Measurements from ENCODE around the gene NME7.
"Not testable (repeated sequence)": the region's sequence is repeated elsewhere in the genome, so short reads cannot be mapped to it uniquely, and the experiment has no call there.

The NME7 gene

GRCh38 chr1:169288011-169288414, 79.6 kb downstream of the NME7 start:
- peaks cover 5% of the 10 kb centered on the region for H3K27me3 ChIP-seq (ENCODE audit: insufficient read depth, low read length, poor library complexity, severe bottlenecking)
- H3K4me2 ChIP-seq (ENCODE audit: low read depth, low read length, poor library complexity, severe bottlenecking) = no peak overlapping the region
- H3K36me3 ChIP-seq (ENCODE audit: insufficient read depth, low read length) = peaks cover 8% of the 10 kb centered on the region; the same call in 1 of the 2 replicates
- no peaks in the 10 kb centered on the region for H4K20me1 ChIP-seq (ENCODE audit: insufficient read depth, low read length, poor library complexity, severe bottlenecking)
- 0 out of 2 replicates have a peak, but pooled peaks cover 3% of the 10 kb centered on the region for H3K9me3 ChIP-seq (ENCODE audit: insufficient read depth, low read depth, low read length)
- peaks cover 5% of the 10 kb centered on the region for H3K4me1 ChIP-seq (ENCODE audit: insufficient read depth, low read length, poor library complexity, severe bottlenecking)
- no peaks in the 10 kb centered on the region for H3K79me2 ChIP-seq (ENCODE audit: insufficient read depth, low read length)
- no peak overlapping the region for H3K9ac ChIP-seq (ENCODE audit: low read depth, low read length, poor library complexity, severe bottlenecking)
- H3K4me3 ChIP-seq (ENCODE audit: low read length, poor library complexity, severe bottlenecking) = no peak overlapping the region
- H3K9me2 ChIP-seq (replicated peaks; ENCODE audit: low read depth, low read length) = no peaks in the 10 kb centered on the region
- TF ChIP-seq EZH2phosphoT487 (IDR thresholded peaks at IDR 0.05; ENCODE audit: borderline replicate concordance) (no peak), CTCF (conservative IDR thresholded peaks at IDR 0.05; ENCODE audit: low read length) (no peak)
- no peaks in the 10 kb centered on the region for H3F3A ChIP-seq (ENCODE audit: low read depth)
- no peak overlapping the region for H2AFZ ChIP-seq (ENCODE audit: low read length)

GRCh38 chr1:169287280-169287679, 80.3 kb downstream of the NME7 start:
- no peak overlapping the region for H3K9ac ChIP-seq (ENCODE audit: low read depth, low read length, poor library complexity, severe bottlenecking)
- TF ChIP-seq EZH2phosphoT487 (IDR thresholded peaks at IDR 0.05; ENCODE audit: borderline replicate concordance) (no peak), CTCF (conservative IDR thresholded peaks at IDR 0.05; ENCODE audit: low read length) (no peak)

GRCh38 chr1:169281562-169281961, 86.0 kb downstream of the NME7 start:
- H3K9me3 ChIP-seq (ENCODE audit: insufficient read depth, low read depth, low read length); H3K4me2 ChIP-seq (ENCODE audit: low read depth, low read length, poor library complexity, severe bottlenecking); H3K9me2 ChIP-seq (replicated peaks; ENCODE audit: low read depth, low read length); H3K36me3 ChIP-seq (ENCODE audit: insufficient read depth, low read length); H3K9ac ChIP-seq (ENCODE audit: low read depth, low read length, poor library complexity, severe bottlenecking); H3K27me3 ChIP-seq (ENCODE audit: insufficient read depth, low read length, poor library complexity, severe bottlenecking); H4K20me1 ChIP-seq (ENCODE audit: insufficient read depth, low read length, poor library complexity, severe bottlenecking); H2AFZ ChIP-seq (ENCODE audit: low read length); H3K79me2 ChIP-seq (ENCODE audit: insufficient read depth, low read length); H3F3A ChIP-seq (ENCODE audit: low read depth); H3K4me3 ChIP-seq (ENCODE audit: low read length, poor library complexity, severe bottlenecking); H3K4me1 ChIP-seq (ENCODE audit: insufficient read depth, low read length, poor library complexity, severe bottlenecking): not testable (repeated sequence)

More at GRCh38 chr1:169287280-169287679, 80.3 kb downstream of the NME7 start:
- Histone ChIP-seq H3F3A (ENCODE audit: low read depth) (no peaks in the 10 kb centered on the region), H4K20me1 (ENCODE audit: insufficient read depth, low read length, poor library complexity, severe bottlenecking) (no peaks in the 10 kb centered on the region), H3K4me1 (ENCODE audit: insufficient read depth, low read length, poor library complexity, severe bottlenecking) (peaks cover 5% of the 10 kb centered on the region), H3K9me2 (replicated peaks; ENCODE audit: low read depth, low read length) (no peaks in the 10 kb centered on the region), H3K79me2 (ENCODE audit: insufficient read depth, low read length) (no peaks in the 10 kb centered on the region), H2AFZ (ENCODE audit: low read length) (no peak overlapping the region), H3K27me3 (ENCODE audit: insufficient read depth, low read length, poor library complexity, severe bottlenecking) (no peaks in the 10 kb centered on the region), H3K9me3 (ENCODE audit: insufficient read depth, low read depth, low read length) (0 out of 2 replicates have a peak, but pooled peaks cover 3% of the 10 kb centered on the region), H3K4me3 (ENCODE audit: low read length, poor library complexity, severe bottlenecking) (no peak overlapping the region), H3K4me2 (ENCODE audit: low read depth, low read length, poor library complexity, severe bottlenecking) (no peak overlapping the region), H3K36me3 (ENCODE audit: insufficient read depth, low read length) (peaks cover 8% of the 10 kb centered on the region; the same call in 1 of the 2 replicates)

- Histone ChIP-seq H3F3A (ENCODE audit: low read depth) (no peaks in the 10 kb centered on the region), H3K27me3 (ENCODE audit: insufficient read depth, low read length, poor library complexity, severe bottlenecking) (no peaks in the 10 kb centered on the region), H3K9me2 (replicated peaks; ENCODE audit: low read depth, low read length) (no peaks in the 10 kb centered on the region), H3K4me3 (ENCODE audit: low read length, poor library complexity, severe bottlenecking) (no peak overlapping the region), H2AFZ (ENCODE audit: low read length) (no peak overlapping the region), H4K20me1 (ENCODE audit: insufficient read depth, low read length, poor library complexity, severe bottlenecking) (no peaks in the 10 kb centered on the region), H3K36me3 (ENCODE audit: insufficient read depth, low read length) (no peaks in the 10 kb centered on the region), H3K9me3 (ENCODE audit: insufficient read depth, low read depth, low read length) (no peaks in the 10 kb centered on the region), H3K9ac (ENCODE audit: low read depth, low read length, poor library complexity, severe bottlenecking) (no peak overlapping the region), H3K4me1 (ENCODE audit: insufficient read depth, low read length, poor library complexity, severe bottlenecking) (no peaks in the 10 kb centered on the region), H3K4me2 (ENCODE audit: low read depth, low read length, poor library complexity, severe bottlenecking) (no peak overlapping the region), H3K79me2 (ENCODE audit: insufficient read depth, low read length) (no peaks in the 10 kb centered on the region)
- TF ChIP-seq CTCF (conservative IDR thresholded peaks at IDR 0.05; ENCODE audit: low read length) (no peak), EZH2phosphoT487 (IDR thresholded peaks at IDR 0.05; ENCODE audit: borderline replicate concordance) (no peak)
Measured at GRCh38 chr1:169271098-169271497, 96.5 kb downstream of the NME7 start.

All from Loucy (cell line).